Measurements from ENCODE around the gene OR8U1.

OR8U1 gene

GRCh38 chr11:56412396-56412795 is 37.0 kb downstream of the OR8U1 start, which contains the start of gene OR5AL1:
Gene OR5AL1, plus strand, starts transcription at chr11:56412696.
- H3K4me1 ChIP-seq (ENCODE audit: control insufficient read depth in 1 of 2, insufficient read depth in 2 of 2, low read length in 2 of 2): no peaks in the 10 kb centered on the region
- no peaks in the 10 kb centered on the region for H3K9me3 ChIP-seq (ENCODE audit: control insufficient read depth in 1 of 2, low read length in 2 of 2)
- no peak within 1 kb of the TSS for H3K27ac ChIP-seq (ENCODE audit: low read length)
- no peaks in the 10 kb centered on the region for H3K36me3 ChIP-seq (ENCODE audit: control insufficient read depth in 1 of 2, insufficient read depth in 2 of 2, low read length in 2 of 2)
- H3K4me3 ChIP-seq (ENCODE audit: low read depth in 1 of 2, low read length in 2 of 2): no peak within 1 kb of the TSS
- no peaks in the 10 kb centered on the region for H3K27me3 ChIP-seq (ENCODE audit: low read depth, low read length)
